Neural cell (in vitro differentiated cells): ENCODE results near the gene CHST11. TPM values are rescaled to one million over a fixed set of nuclear protein-coding genes. Genes with fewer than 3 reads are reported as not detected.

Experiments used
- H2AFZ ChIP-seq: fragments of 200-600, 300-800 bp; sonication (generic), shearing (Covaris generic); 2 replicates; pipeline ENCODE4 v1.6.0; 2014; ENCODE audit warnings: low read depth, mild to moderate bottlenecking, antibody characterized with exemption, low read length, moderate library complexity
- H3F3A ChIP-seq: fragments of 200-600 bp; shearing (Covaris generic); 2 replicates; pipeline ENCODE4 v1.6.1; 2016; ENCODE audit warnings: mild to moderate bottlenecking, moderate library complexity, mixed read lengths, antibody characterized with exemption, low read length; ENCODE audit not compliant: insufficient read depth, poor library complexity, severe bottlenecking
- H3K27ac ChIP-seq: fragments of 200-600, 300-800 bp; sonication (generic), shearing (Covaris generic); 2 replicates; pipeline ENCODE4 v1.5.1; 2014; ENCODE audit warnings: mild to moderate bottlenecking, low read length, moderate library complexity
- H3K27me3 ChIP-seq: fragments of 300-800, 200-600 bp; sonication (generic), shearing (Covaris generic); 2 replicates; pipeline ENCODE4 v1.6.0; 2014; ENCODE audit warnings: mild to moderate bottlenecking, low read depth, low read length, moderate library complexity; ENCODE audit not compliant: insufficient read depth
- H3K36me3 ChIP-seq: fragments of 300-800, 200-600 bp; sonication (generic), shearing (Covaris generic); 2 replicates; pipeline ENCODE4 v1.5.1; 2014; ENCODE audit warnings: mild to moderate bottlenecking, antibody characterized with exemption, low read length, moderate library complexity; ENCODE audit not compliant: insufficient read depth
- H3K4me2 ChIP-seq: fragments of 300-800, 200-600 bp; sonication (generic), shearing (Covaris generic); 2 replicates; pipeline ENCODE4 v1.6.0; 2014; ENCODE audit warnings: mild to moderate bottlenecking, low read length
- H3K4me3 ChIP-seq: fragments of 300-800, 200-600 bp; sonication (generic), shearing (Covaris generic); 2 replicates; pipeline ENCODE4 v1.5.1; 2014; ENCODE audit warnings: mild to moderate bottlenecking, low read length, moderate library complexity
- H3K79me2 ChIP-seq: fragments of 200-600 bp; shearing (Covaris generic); replicated peaks from 2 replicates; pipeline ENCODE4 v1.6.0; 2014; ENCODE audit warnings: mild to moderate bottlenecking, low read length, moderate library complexity; ENCODE audit not compliant: insufficient read depth
- H3K9ac ChIP-seq: fragments of 300-800, 200-600 bp; sonication (generic), shearing (Covaris generic); 2 replicates; pipeline ENCODE4 v1.6.1; 2016; ENCODE audit warnings: mild to moderate bottlenecking, low read length, mixed read lengths
- H3K9me2 ChIP-seq: fragments of 200-600 bp; shearing (Covaris generic); 2 replicates; pipeline ENCODE4 v1.6.1; 2016; ENCODE audit warnings: mild to moderate bottlenecking, low read length, mixed read lengths; ENCODE audit not compliant: insufficient read depth
- H3K9me3 ChIP-seq: fragments of 200-600, 300-800 bp; sonication (generic), shearing (Covaris generic); 2 replicates; pipeline ENCODE4 v1.6.1; 2016; ENCODE audit warnings: mild to moderate bottlenecking, mixed run types, low read length, moderate library complexity, mixed read lengths
- H4K20me1 ChIP-seq: fragments of 200-600 bp; shearing (Covaris generic); 2 replicates; pipeline ENCODE4 v1.6.1; 2016; ENCODE audit warnings: mild to moderate bottlenecking, mixed run types; ENCODE audit not compliant: insufficient read depth
- EP300 ChIP-seq: fragments of 450-650 bp; conservative IDR thresholded peaks from 2 replicates; pipeline ENCODE4 v1.6.1; 2014; ENCODE audit warnings: antibody characterized with exemption, mild to moderate bottlenecking, moderate library complexity; ENCODE audit not compliant: poor library complexity, severe bottlenecking
- EZH2 ChIP-seq: fragments of 200-600, 300-800 bp; shearing (Covaris generic), sonication (generic); IDR thresholded peaks from 2 replicates; pipeline ENCODE4 v1.6.1; 2014; ENCODE audit warnings: antibody characterized with exemption, low read length, borderline replicate concordance, mild to moderate bottlenecking; ENCODE audit not compliant: insufficient read depth, poor library complexity, severe bottlenecking
- MXI1 ChIP-seq: fragments of 450-650 bp; conservative IDR thresholded peaks from 2 replicates; pipeline ENCODE4 v1.6.1; 2014; ENCODE audit warnings: antibody characterized with exemption, mild to moderate bottlenecking; ENCODE audit not compliant: poor library complexity, severe bottlenecking
- POLR2AphosphoS5 ChIP-seq: IDR thresholded peaks from 2 replicates; pipeline ENCODE4 v1.6.1; 2012
- RAD21 ChIP-seq: fragments of 450-650 bp; conservative IDR thresholded peaks from 2 replicates; pipeline ENCODE4 v1.6.1; 2014; ENCODE audit warnings: antibody characterized with exemption, mild to moderate bottlenecking, moderate library complexity
- SMC3 ChIP-seq: fragments of 450-650 bp; conservative IDR thresholded peaks from 2 replicates; pipeline ENCODE4 v1.6.1; 2014; ENCODE audit warnings: antibody characterized with exemption, mild to moderate bottlenecking, moderate library complexity; ENCODE audit not compliant: poor library complexity
- TAF1 ChIP-seq: IDR thresholded peaks from 2 replicates; pipeline ENCODE4 v1.6.1; 2012; ENCODE audit warnings: low read depth
- polyA plus RNA-seq: library from polyadenylated mRNA; depleted of rRNA; stranded (reverse); fragments of >200 nt; gene quantifications from 2 replicates; pipeline ENCODE4 v1.2.3, GENCODE V29; 2014
- TF ChIP-seq, protein P1 (sequence below): IDR thresholded peaks from 2 replicates; pipeline ENCODE4 v1.6.1; 2012; ENCODE audit warnings: borderline replicate concordance
- TF ChIP-seq, protein P2 (sequence below): fragments of 450-650 bp; IDR thresholded peaks from 2 replicates; pipeline ENCODE4 v1.5.1; 2014; ENCODE audit warnings: antibody characterized with exemption, mild to moderate bottlenecking, moderate library complexity; ENCODE audit not compliant: poor library complexity, severe bottlenecking

The CHST11 gene
- polyA plus RNA-seq, 1 donor from 2014 or later = 15.0 TPM

DNA sequence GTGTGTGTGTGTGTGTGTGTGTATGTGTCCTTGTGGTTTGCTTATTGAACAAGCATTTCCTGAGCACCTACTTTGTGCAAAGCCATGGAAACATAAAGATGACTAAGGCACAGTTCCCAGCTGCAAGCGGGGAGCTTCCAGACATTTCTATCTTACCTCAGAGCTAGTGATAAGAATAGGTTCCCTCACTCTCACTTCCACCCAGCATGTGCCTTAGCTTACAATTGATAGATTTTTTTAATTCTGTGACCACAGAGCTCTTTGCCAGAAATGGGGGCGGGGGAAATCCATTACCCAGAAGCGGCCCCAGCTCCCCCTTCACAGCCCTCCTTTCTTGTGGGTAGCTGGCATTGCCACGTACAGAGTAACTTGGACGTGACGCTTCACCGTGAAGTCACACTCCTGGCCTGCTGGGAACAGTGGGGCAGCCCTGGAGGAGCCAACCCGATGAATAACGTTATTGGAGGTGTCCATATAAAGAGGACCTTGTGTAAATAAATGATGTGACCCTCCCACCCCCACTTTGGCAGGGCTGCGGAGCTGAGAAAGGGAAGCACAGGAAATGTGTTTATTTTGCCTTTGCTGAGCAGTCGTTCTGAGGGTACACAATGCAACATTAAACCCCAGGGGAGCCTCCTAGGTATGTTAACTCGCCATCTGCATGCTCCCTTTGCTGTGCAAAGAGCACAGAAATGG is 238.9 kb downstream of the CHST11 start:
- Histone ChIP-seq H3K9ac (no peak overlapping the region), H3F3A (no peaks in the 10 kb centered on the region), H4K20me1 (no peaks in the 10 kb centered on the region), H3K9me2 (no peaks in the 10 kb centered on the region), H3K9me3 (no peaks in the 10 kb centered on the region), H3K79me2 (no peaks in the 10 kb centered on the region), H3K36me3 (no peaks in the 10 kb centered on the region), H3K27ac (no peak overlapping the region), H3K4me3 (no peak overlapping the region), H2AFZ (no peak overlapping the region), H3K27me3 (no peaks in the 10 kb centered on the region), H3K4me2 (no peak overlapping the region)
- TF ChIP-seq SMC3 (no peak), MXI1 (no peak), EP300 (no peak), EZH2 (no peak), RAD21 (no peak), POLR2AphosphoS5 (no peak), TAF1 (no peak)
- TF ChIP-seq, protein P1, sequence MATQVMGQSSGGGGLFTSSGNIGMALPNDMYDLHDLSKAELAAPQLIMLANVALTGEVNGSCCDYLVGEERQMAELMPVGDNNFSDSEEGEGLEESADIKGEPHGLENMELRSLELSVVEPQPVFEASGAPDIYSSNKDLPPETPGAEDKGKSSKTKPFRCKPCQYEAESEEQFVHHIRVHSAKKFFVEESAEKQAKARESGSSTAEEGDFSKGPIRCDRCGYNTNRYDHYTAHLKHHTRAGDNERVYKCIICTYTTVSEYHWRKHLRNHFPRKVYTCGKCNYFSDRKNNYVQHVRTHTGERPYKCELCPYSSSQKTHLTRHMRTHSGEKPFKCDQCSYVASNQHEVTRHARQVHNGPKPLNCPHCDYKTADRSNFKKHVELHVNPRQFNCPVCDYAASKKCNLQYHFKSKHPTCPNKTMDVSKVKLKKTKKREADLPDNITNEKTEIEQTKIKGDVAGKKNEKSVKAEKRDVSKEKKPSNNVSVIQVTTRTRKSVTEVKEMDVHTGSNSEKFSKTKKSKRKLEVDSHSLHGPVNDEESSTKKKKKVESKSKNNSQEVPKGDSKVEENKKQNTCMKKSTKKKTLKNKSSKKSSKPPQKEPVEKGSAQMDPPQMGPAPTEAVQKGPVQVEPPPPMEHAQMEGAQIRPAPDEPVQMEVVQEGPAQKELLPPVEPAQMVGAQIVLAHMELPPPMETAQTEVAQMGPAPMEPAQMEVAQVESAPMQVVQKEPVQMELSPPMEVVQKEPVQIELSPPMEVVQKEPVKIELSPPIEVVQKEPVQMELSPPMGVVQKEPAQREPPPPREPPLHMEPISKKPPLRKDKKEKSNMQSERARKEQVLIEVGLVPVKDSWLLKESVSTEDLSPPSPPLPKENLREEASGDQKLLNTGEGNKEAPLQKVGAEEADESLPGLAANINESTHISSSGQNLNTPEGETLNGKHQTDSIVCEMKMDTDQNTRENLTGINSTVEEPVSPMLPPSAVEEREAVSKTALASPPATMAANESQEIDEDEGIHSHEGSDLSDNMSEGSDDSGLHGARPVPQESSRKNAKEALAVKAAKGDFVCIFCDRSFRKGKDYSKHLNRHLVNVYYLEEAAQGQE = no peak
- TF ChIP-seq, protein P2, sequence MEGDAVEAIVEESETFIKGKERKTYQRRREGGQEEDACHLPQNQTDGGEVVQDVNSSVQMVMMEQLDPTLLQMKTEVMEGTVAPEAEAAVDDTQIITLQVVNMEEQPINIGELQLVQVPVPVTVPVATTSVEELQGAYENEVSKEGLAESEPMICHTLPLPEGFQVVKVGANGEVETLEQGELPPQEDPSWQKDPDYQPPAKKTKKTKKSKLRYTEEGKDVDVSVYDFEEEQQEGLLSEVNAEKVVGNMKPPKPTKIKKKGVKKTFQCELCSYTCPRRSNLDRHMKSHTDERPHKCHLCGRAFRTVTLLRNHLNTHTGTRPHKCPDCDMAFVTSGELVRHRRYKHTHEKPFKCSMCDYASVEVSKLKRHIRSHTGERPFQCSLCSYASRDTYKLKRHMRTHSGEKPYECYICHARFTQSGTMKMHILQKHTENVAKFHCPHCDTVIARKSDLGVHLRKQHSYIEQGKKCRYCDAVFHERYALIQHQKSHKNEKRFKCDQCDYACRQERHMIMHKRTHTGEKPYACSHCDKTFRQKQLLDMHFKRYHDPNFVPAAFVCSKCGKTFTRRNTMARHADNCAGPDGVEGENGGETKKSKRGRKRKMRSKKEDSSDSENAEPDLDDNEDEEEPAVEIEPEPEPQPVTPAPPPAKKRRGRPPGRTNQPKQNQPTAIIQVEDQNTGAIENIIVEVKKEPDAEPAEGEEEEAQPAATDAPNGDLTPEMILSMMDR = no peak

DNA sequence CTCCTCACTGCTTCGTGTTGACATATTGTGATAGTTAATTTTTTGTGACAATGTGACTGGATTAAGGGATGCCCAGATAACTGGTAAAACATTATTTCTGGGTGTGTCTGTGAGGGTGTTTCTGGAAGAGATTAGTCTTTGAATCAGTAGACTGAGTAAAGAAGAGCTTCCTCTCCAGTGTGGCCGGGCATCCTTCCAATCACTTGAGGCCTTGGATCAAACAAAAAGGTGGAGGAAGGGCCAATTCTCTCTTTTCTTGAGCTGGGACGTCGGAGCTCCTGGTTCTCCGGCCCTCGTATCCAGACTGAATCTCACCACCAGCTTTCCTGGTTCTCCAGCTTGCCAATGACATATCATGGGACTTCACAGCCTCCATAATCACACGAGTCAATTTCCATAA is 240.4 kb downstream of the CHST11 start:
- Histone ChIP-seq H3K9me3 (no peaks in the 10 kb centered on the region), H3K79me2 (no peaks in the 10 kb centered on the region), H3F3A (no peaks in the 10 kb centered on the region), H3K4me3 (no peak overlapping the region), H3K27me3 (no peaks in the 10 kb centered on the region), H3K9me2 (no peaks in the 10 kb centered on the region), H3K4me2 (no peak overlapping the region), H3K27ac (no peak overlapping the region), H3K36me3 (no peaks in the 10 kb centered on the region), H3K9ac (no peak overlapping the region), H4K20me1 (no peaks in the 10 kb centered on the region), H2AFZ (no peak overlapping the region)
- TF ChIP-seq EP300 (no peak), POLR2AphosphoS5 (no peak), SMC3 (no peak), TAF1 (no peak), RAD21 (no peak), EZH2 (no peak), MXI1 (no peak)
- TF ChIP-seq, protein P1 = no peak
- TF ChIP-seq, protein P2 = no peak
